GM12875 (cell line): ENCODE data around the gene POMP.

ENCODE experiments used
- H3K4me3 ChIP-seq: one replicate; pipeline ENCODE4 v1.5.1; 2011; ENCODE audit warnings: low read depth, low read length, control low read depth
- CTCF ChIP-seq: IDR thresholded peaks from 2 replicates; pipeline ENCODE4 v1.5.1; 2011; ENCODE audit warnings: low read depth, mild to moderate bottlenecking, control low read depth, inconsistent platforms, low read length, moderate library complexity, borderline replicate concordance; ENCODE audit not compliant: insufficient read depth

The POMP gene

GRCh38 chr13:28699246-28699645 lies 40.3 kb downstream of the POMP start:
- no peak overlapping the region for H3K4me3 ChIP-seq
- TF ChIP-seq CTCF: no peak

- no peak overlapping the region for H3K4me3 ChIP-seq
- no peak for TF ChIP-seq CTCF
Observed at GRCh38 chr13:28704282-28704681, 45.4 kb downstream of the POMP start.

GRCh38 chr13:28704919-28705318 lies 46.0 kb downstream of the POMP start:
- TF ChIP-seq CTCF: no peak

GRCh38 chr13:28705461-28706083 lies 46.6 kb downstream of the POMP start:
- TF ChIP-seq CTCF: no peak
- no peak overlapping the region for H3K4me3 ChIP-seq

More at GRCh38 chr13:28704919-28705318, 46.0 kb downstream of the POMP start:
- no peak overlapping the region for H3K4me3 ChIP-seq

GRCh38 chr13:28707629-28708427 lies 48.9 kb downstream of the POMP start:
- H3K4me3 ChIP-seq: no peak overlapping the region
- TF ChIP-seq CTCF: no peak

- TF ChIP-seq CTCF: no peak
- H3K4me3 ChIP-seq: no peak overlapping the region
Observed at GRCh38 chr13:28710161-28710560, 51.2 kb downstream of the POMP start.

GRCh38 chr13:28714651-28715050 lies 55.7 kb downstream of the POMP start:
- no peak for TF ChIP-seq CTCF

More at GRCh38 chr13:28714651-28715050, 55.7 kb downstream of the POMP start:
- H3K4me3 ChIP-seq: no peak overlapping the region
